ENCODE data around the gene MAPK1.
"Not testable (repeated sequence)": the region's sequence is repeated elsewhere in the genome, so short reads cannot be mapped to it uniquely, and the experiment has no call there.

Gene MAPK1

DNA sequence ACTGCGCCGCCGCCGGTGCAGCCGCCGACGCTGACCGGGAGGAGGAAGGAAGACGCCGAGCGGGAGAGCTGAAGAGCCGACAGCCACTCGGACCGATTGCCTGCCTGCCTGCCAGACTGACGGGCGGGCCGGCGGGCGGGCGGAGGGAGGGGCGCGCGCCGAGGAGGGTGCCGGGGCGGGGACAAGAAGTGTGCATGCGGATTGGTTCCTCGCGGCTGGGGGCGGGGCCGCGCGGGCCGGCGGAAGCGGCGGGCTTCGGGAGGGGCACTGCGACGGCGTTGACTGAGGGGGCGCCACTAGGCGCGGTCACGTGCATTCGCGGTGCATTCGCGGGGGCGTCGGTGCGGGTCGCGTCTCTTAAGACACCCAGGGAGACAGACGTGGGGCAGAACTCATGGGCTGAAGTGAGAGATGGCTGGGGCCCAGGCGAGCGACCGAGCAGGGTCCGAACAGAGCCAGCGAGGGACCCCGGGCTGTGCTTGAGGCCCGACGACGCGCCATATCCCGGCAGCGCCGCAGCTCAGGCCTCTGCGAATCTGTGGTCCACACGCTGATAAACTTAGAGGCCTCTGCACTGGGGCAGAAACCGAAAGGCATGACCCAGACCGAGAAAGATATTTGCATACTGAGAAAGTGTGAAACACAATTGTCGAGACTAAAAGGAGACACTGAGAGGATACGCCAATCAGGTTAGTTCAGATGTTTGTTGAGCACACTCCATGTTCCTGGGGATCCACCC, at the start of gene MAPK1:
Gene MAPK1, minus strand, starts transcription at position 118 of the 739 bp plus-strand sequence. CDS start 205 bp downstream, outside the sequence.
- Histone ChIP-seq H3K4me2 (ENCODE audit: low read depth, low read length, poor library complexity, severe bottlenecking) (peak within 1 kb of the TSS; percentile 85), H3K36me3 (ENCODE audit: low read length) (peaks cover 2% of the 10 kb centered on the region; the same call in 1 of the 2 replicates), H3K9me2 (replicated peaks; ENCODE audit: insufficient read depth, low read length) (no peaks in the 10 kb centered on the region), H3K27ac (ENCODE audit: low read depth, low read length) (peak within 1 kb of the TSS; percentile 67), H3K4me3 (ENCODE audit: insufficient read depth, low read length, poor library complexity, severe bottlenecking) (peak within 1 kb of the TSS; percentile 66), H3K79me2 (ENCODE audit: insufficient read depth, low read length) (peaks cover 42% of the 10 kb centered on the region), H4K20me1 (ENCODE audit: low read depth, low read length) (peaks cover 7% of the 10 kb centered on the region), H3K9ac (ENCODE audit: low read length) (peak within 1 kb of the TSS; percentile 85), H3F3A (ENCODE audit: insufficient read depth) (no peaks in the 10 kb centered on the region), H3K27me3 (ENCODE audit: low read length) (no peaks in the 10 kb centered on the region), H2AFZ (ENCODE audit: low read depth, low read length, severe bottlenecking) (peak within 1 kb of the TSS; percentile 39), H3K9me3 (ENCODE audit: insufficient read depth, low read length) (no peaks in the 10 kb centered on the region)
- TF ChIP-seq, protein P1, sequence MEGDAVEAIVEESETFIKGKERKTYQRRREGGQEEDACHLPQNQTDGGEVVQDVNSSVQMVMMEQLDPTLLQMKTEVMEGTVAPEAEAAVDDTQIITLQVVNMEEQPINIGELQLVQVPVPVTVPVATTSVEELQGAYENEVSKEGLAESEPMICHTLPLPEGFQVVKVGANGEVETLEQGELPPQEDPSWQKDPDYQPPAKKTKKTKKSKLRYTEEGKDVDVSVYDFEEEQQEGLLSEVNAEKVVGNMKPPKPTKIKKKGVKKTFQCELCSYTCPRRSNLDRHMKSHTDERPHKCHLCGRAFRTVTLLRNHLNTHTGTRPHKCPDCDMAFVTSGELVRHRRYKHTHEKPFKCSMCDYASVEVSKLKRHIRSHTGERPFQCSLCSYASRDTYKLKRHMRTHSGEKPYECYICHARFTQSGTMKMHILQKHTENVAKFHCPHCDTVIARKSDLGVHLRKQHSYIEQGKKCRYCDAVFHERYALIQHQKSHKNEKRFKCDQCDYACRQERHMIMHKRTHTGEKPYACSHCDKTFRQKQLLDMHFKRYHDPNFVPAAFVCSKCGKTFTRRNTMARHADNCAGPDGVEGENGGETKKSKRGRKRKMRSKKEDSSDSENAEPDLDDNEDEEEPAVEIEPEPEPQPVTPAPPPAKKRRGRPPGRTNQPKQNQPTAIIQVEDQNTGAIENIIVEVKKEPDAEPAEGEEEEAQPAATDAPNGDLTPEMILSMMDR (IDR thresholded peaks at IDR 0.05; ENCODE audit: insufficient read depth, low read length, poor library complexity, severe bottlenecking): no peak
- TF ChIP-seq EZH2phosphoT487 (conservative IDR thresholded peaks at IDR 0.05; ENCODE audit: low read length): no peak

DNA sequence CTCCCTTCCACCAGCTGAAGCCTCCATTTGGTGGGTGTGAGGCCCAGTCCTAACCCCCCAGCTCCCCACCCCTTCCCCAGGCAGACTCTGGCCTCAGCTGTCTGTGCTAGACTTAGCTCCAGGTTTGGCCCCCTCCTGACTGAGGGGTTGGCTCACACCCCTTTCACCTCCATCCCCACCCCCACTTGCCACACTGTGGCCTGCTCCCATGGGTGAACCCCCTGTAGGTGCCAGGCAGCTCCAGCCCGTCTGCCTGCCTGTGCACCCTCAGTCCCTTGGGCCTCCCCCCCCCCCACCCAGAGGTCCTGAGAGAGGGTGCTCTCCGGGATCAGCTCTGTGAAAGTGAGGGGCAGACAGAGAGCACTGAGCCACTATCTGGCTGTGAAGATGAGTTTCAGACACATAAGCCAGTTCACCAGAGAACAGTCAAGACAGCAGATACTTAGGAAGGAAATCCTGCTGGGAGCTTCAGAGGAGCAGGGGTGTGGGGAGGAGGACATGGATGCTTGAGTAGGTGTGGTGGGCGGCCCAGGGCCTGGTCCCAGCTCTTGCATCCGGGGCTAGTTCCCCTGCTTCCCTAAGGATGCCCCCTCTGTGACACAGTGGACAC, 49.0 kb upstream of the MAPK1 start:
- Histone ChIP-seq H3K9ac (ENCODE audit: low read length) (no peak overlapping the region), H3K27ac (ENCODE audit: low read depth, low read length) (no peak overlapping the region), H3K36me3 (ENCODE audit: low read length) (no peaks in the 10 kb centered on the region), H3K4me3 (ENCODE audit: insufficient read depth, low read length, poor library complexity, severe bottlenecking) (no peak overlapping the region), H2AFZ (ENCODE audit: low read depth, low read length, severe bottlenecking) (no peak overlapping the region), H3K4me2 (ENCODE audit: low read depth, low read length, poor library complexity, severe bottlenecking) (no peak overlapping the region), H3F3A (ENCODE audit: insufficient read depth) (no peaks in the 10 kb centered on the region), H4K20me1 (ENCODE audit: low read depth, low read length) (no peaks in the 10 kb centered on the region), H3K79me2 (ENCODE audit: insufficient read depth, low read length) (no peaks in the 10 kb centered on the region), H3K9me2 (replicated peaks; ENCODE audit: insufficient read depth, low read length) (no peaks in the 10 kb centered on the region), H3K9me3 (ENCODE audit: insufficient read depth, low read length) (no peaks in the 10 kb centered on the region), H3K27me3 (ENCODE audit: low read length) (no peaks in the 10 kb centered on the region)
- TF ChIP-seq, protein P1 (IDR thresholded peaks at IDR 0.05; ENCODE audit: insufficient read depth, low read length, poor library complexity, severe bottlenecking): no peak
- no peak for TF ChIP-seq EZH2phosphoT487 (conservative IDR thresholded peaks at IDR 0.05; ENCODE audit: low read length)

DNA sequence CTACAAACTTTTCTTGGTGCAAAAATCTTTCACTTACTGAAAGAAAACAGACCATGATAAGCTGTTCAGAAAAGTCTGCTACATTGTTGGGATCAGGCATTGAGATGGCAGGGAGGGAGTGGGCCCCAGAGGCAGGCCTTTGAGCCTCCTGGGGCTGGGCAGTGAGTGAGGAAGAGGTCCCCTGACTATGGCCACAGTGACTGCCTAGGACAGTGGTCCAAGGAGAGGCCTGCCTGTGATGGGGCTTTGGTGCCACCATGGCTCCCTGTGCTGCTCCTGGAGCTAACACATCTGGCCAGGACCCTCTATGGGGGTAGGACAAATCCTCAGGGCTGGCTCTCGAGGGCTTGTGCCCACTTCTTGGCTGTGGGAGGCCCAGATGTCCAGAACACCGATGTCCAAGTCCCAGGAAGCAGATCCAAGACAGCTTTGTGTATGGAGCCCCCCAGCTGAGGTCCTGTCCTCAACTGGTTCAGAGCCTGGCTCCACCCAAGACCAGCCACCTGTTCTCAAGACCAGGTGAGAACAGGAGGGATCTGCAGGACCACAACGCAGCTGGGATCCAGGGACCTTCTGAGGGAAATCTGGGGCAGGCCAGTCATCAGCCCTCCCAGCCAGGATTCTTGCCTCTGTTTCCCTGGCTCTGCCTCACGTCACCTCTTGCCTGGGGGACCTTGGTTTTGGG, 48.3 kb upstream of the MAPK1 start:
- H3K27ac ChIP-seq (ENCODE audit: low read depth, low read length): no peak overlapping the region
- no peaks in the 10 kb centered on the region for H3K9me3 ChIP-seq (ENCODE audit: insufficient read depth, low read length)
- no peaks in the 10 kb centered on the region for H3K36me3 ChIP-seq (ENCODE audit: low read length)
- H3K4me3 ChIP-seq (ENCODE audit: insufficient read depth, low read length, poor library complexity, severe bottlenecking): no peak overlapping the region
- TF ChIP-seq, protein P1 (IDR thresholded peaks at IDR 0.05; ENCODE audit: insufficient read depth, low read length, poor library complexity, severe bottlenecking): no peak
- TF ChIP-seq EZH2phosphoT487 (conservative IDR thresholded peaks at IDR 0.05; ENCODE audit: low read length): no peak
- no peaks in the 10 kb centered on the region for H4K20me1 ChIP-seq (ENCODE audit: low read depth, low read length)
- H3K4me2 ChIP-seq (ENCODE audit: low read depth, low read length, poor library complexity, severe bottlenecking): no peak overlapping the region
- no peak overlapping the region for H2AFZ ChIP-seq (ENCODE audit: low read depth, low read length, severe bottlenecking)
- no peaks in the 10 kb centered on the region for H3F3A ChIP-seq (ENCODE audit: insufficient read depth)
- H3K27me3 ChIP-seq (ENCODE audit: low read length): no peaks in the 10 kb centered on the region
- no peak overlapping the region for H3K9ac ChIP-seq (ENCODE audit: low read length)
- H3K9me2 ChIP-seq (replicated peaks; ENCODE audit: insufficient read depth, low read length): no peaks in the 10 kb centered on the region
- no peaks in the 10 kb centered on the region for H3K79me2 ChIP-seq (ENCODE audit: insufficient read depth, low read length)

DNA sequence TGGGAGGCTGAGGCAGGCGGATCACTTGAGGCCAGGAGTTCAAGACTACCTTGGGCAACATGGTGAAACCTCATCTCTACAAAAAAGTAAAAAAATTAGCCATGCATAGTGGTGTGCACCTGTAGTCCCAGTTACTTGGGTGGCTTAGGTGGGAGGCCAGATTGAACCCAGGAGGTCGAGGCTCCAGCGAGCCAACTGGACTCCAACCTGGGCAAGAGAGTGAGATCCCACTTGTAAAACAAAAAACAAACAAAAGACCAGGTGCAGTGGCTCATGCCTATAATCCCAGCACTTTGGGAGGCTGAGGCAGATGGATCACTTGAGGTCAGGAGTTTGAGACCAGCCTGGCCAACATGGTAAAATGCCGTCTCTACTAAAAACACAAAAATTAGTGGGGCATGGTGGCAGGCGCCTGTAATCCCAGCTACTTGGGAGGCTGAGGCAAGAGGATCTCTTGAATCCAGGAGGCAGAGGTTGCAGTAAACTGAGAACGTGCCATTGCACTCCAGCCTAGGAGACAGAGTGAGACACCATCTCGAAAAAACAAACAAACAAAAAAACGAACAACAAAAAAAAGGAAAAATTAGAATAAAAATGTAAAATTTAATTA, 46.7 kb upstream of the MAPK1 start:
- H4K20me1 ChIP-seq (ENCODE audit: low read depth, low read length); H3K4me3 ChIP-seq (ENCODE audit: insufficient read depth, low read length, poor library complexity, severe bottlenecking): not testable (repeated sequence)

DNA sequence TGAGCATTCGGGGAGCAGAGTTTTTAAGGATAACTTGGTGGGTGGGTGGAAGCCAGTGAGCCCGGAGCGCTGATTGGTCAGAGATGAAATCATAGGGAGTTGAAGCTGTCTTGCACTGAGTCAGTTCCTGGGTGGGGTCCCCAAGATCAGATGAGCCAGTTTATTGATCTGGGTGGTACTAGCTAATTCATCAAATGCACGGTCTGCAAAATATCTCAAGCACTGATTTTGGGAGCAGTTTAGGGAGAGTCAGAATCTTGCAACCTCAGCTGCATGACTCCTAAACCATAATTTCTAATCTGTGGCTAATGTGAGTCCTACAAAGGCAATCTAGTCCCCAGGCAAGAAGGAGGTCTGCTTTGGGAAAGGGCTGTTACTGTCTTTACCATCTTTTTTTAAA, 42.9 kb upstream of the MAPK1 start:
- H3K9ac ChIP-seq (ENCODE audit: low read length); H3K9me3 ChIP-seq (ENCODE audit: insufficient read depth, low read length); H3K27me3 ChIP-seq (ENCODE audit: low read length); H2AFZ ChIP-seq (ENCODE audit: low read depth, low read length, severe bottlenecking); H3K4me3 ChIP-seq (ENCODE audit: insufficient read depth, low read length, poor library complexity, severe bottlenecking); H4K20me1 ChIP-seq (ENCODE audit: low read depth, low read length); H3F3A ChIP-seq (ENCODE audit: insufficient read depth); H3K9me2 ChIP-seq (replicated peaks; ENCODE audit: insufficient read depth, low read length); H3K79me2 ChIP-seq (ENCODE audit: insufficient read depth, low read length); H3K27ac ChIP-seq (ENCODE audit: low read depth, low read length); H3K4me2 ChIP-seq (ENCODE audit: low read depth, low read length, poor library complexity, severe bottlenecking); H3K36me3 ChIP-seq (ENCODE audit: low read length): not testable (repeated sequence)

More for the DNA sequence above, 46.7 kb upstream of the MAPK1 start:
- H2AFZ ChIP-seq (ENCODE audit: low read depth, low read length, severe bottlenecking); H3K9ac ChIP-seq (ENCODE audit: low read length); H3F3A ChIP-seq (ENCODE audit: insufficient read depth); H3K9me2 ChIP-seq (replicated peaks; ENCODE audit: insufficient read depth, low read length); H3K9me3 ChIP-seq (ENCODE audit: insufficient read depth, low read length); H3K79me2 ChIP-seq (ENCODE audit: insufficient read depth, low read length); H3K27me3 ChIP-seq (ENCODE audit: low read length); H3K27ac ChIP-seq (ENCODE audit: low read depth, low read length); H3K36me3 ChIP-seq (ENCODE audit: low read length); H3K4me2 ChIP-seq (ENCODE audit: low read depth, low read length, poor library complexity, severe bottlenecking): not testable (repeated sequence)
